Myocyte (in vitro differentiated cells): ENCODE results near the gene PARD6G. TPM values are rescaled to one million over a fixed set of nuclear protein-coding genes. Genes with fewer than 3 reads are reported as not detected.

Source experiments
- DNase-seq: peaks from one replicate; pipeline ENCODE4 v3.0.0-alpha.2; 2012; ENCODE audit warnings: low read depth
- total RNA-seq: library from RNA; depleted of rRNA; stranded (reverse); fragments of >200 nt; gene quantifications from 2 replicates; pipeline ENCODE4 v1.2.3, GENCODE V29; 2014

PARD6G gene
- total RNA-seq, 1 donor from 2014 or later, result 0.94 TPM

GRCh38 chr18:80213182-80213581 is 34.1 kb downstream of the PARD6G start:
- DNase-seq, result no peak

- no peak for DNase-seq
Observed at GRCh38 chr18:80210312-80211083, 36.8 kb downstream of the PARD6G start.

- no peak for DNase-seq
Observed at GRCh38 chr18:80208620-80209019, 38.7 kb downstream of the PARD6G start.

GRCh38 chr18:80205294-80205693 is 42.0 kb downstream of the PARD6G start:
- no peak for DNase-seq

GRCh38 chr18:80204142-80204541 is 43.2 kb downstream of the PARD6G start:
- no peak for DNase-seq

GRCh38 chr18:80203249-80203648 is 44.1 kb downstream of the PARD6G start:
- DNase-seq, result no peak

GRCh38 chr18:80202264-80202998 is 44.9 kb downstream of the PARD6G start:
- no peak for DNase-seq

DNA sequence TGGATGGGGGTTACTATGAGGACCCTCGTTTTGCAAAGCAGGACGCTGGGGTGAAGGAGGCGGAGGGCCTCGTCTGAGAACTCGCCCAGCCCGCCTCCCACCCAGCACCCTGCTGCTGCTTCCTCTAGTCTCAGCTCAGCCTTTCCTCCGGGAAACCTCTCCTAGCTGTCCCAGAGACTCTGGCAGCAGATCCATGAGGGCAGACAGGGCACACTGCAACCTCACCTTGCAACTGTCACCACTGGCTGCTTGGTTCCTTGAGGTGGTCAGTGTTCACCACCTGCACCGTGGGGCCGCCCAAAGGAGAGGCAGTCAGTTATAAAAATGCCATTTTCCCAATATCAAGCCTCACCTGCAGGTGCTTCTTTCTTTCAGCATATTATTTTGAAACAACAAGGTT is 45.6 kb downstream of the PARD6G start:
- DNase-seq, result no peak

GRCh38 chr18:80200932-80201672 is 46.2 kb downstream of the PARD6G start:
- DNase-seq, result no peak

GRCh38 chr18:80200171-80200931 is 47.0 kb downstream of the PARD6G start:
- DNase-seq, result no peak

GRCh38 chr18:80198994-80199748 is 48.1 kb downstream of the PARD6G start:
- no peak for DNase-seq

GRCh38 chr18:80198391-80198790 is 48.9 kb downstream of the PARD6G start:
- no peak for DNase-seq

DNA sequence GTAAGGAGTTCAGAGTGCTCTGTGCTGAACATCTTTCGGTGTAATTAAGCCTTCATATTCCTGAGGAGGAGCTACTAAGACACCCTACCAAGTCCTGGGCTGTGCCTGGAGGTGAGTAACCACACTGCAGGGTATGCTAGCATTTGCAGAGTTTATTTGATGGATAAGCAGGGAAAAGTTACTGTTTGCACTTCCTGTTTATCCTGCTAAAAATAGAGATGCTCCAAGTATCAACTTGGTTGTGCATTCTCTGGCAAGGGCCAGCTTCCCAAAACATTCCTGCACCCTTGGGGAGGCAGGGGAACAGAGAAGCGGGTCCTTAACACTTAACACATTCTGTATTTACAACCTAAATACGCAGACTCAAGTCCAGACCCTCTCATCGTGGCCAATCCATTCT is 49.8 kb downstream of the PARD6G start:
- no peak for DNase-seq

GRCh38 chr18:80196528-80197320 is 50.6 kb downstream of the PARD6G start:
- no peak for DNase-seq

GRCh38 chr18:80194874-80195570 is 52.3 kb downstream of the PARD6G start:
- DNase-seq, result no peak

GRCh38 chr18:80193701-80194100 is 53.6 kb downstream of the PARD6G start:
- no peak for DNase-seq

GRCh38 chr18:80192653-80193385 is 54.5 kb downstream of the PARD6G start:
- no peak for DNase-seq

DNA sequence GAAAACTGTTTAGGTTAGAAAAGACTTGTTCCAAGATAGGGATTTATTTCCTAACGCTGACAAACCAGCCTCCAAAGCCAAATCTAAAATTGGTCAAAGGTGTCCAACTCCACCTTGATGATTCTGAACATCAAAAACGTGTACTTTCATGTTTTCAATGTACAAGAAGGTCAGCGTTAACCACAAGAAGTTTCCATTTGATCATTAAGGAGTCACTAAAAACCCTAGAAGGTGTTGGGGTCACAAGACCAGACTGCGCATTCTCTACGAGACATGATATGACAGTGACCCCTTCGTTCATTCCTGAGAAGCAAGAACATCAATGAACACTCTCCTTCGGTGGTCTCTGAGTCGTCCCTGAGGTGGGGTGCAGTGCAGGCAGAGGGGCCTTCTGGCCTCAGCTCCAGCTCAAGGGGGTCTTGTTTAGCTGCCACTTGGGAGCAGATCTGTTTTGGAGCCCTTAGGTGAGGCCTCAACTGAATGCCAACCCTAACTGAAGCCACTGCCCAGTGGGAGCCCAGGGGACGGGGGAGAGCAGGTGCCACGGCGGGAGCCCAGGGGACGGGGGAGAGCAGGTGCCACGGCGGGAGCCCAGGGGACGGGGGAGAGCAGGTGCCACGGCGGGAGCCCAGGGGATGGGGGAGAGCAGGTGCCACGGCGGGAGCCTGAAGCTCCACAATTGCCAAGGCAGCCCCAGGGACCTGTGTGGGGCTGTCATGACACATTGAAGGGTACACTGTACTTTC is 55.2 kb downstream of the PARD6G start:
- DNase-seq, result no peak
